ENCODE results near the gene DNAJB2.

- TF ChIP-seq POLR2AphosphoS2 (conservative IDR thresholded peaks at IDR 0.05; ENCODE audit: low read length) (no peak), RAD21 (conservative IDR thresholded peaks at IDR 0.05 in 1 of 2, IDR thresholded peaks at IDR 0.05 in 1 of 2) (no peak)
Measured at GRCh38 chr2:219272995-219273394, 6.2 kb upstream of the DNAJB2 start.

All from A549 (cell line).